ENCODE results near the gene FOXP1. TPM values are rescaled to one million over a fixed set of nuclear protein-coding genes. Genes with fewer than 3 reads are reported as not detected.

Gene FOXP1
- total and polyA plus RNA-seq, 9 donors: 17.6 to 28.2 (median 20.5) TPM

DNA sequence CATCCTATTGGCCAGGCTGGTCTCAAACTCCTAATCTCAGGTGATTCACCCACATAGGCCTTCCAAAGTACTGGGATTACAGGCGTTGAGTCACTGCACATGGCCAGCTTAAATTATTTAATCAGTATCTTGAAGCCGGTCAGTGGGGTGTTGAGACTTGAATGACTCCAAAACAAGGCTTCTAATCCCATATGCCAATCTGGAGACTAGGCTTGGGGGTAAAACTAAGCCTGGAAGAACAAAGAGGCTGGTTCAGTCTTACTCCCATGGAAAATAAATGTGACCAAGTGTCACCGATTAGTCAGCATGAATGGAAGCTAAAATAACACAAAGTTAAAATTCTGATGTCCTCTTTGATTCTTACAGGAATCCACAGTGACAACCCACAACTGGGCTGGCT, 509.1 kb downstream of the FOXP1 start:
- H3K9me3 ChIP-seq (replicated peaks; ENCODE audit: control insufficient read depth, low read depth, low read length): no peaks in the 10 kb centered on the region
- peaks cover 2% of the 10 kb centered on the region for H3K4me1 ChIP-seq (ENCODE audit: control insufficient read depth, insufficient read depth, low read length)
- no peak for DNase-seq
- H3K27ac ChIP-seq (ENCODE audit: low read length): no peak overlapping the region
- H3K27me3 ChIP-seq (ENCODE audit: control insufficient read depth, insufficient read depth, low read length): no peaks in the 10 kb centered on the region
- no peaks in the 10 kb centered on the region for H3K36me3 ChIP-seq (ENCODE audit: control insufficient read depth, insufficient read depth, low read length)
- 67% methylated on average over 1 of the region's 3 CpGs for WGBS (ENCODE audit: insufficient coverage)
- no peak overlapping the region for H3K4me3 ChIP-seq (ENCODE audit: low read length)

DNA sequence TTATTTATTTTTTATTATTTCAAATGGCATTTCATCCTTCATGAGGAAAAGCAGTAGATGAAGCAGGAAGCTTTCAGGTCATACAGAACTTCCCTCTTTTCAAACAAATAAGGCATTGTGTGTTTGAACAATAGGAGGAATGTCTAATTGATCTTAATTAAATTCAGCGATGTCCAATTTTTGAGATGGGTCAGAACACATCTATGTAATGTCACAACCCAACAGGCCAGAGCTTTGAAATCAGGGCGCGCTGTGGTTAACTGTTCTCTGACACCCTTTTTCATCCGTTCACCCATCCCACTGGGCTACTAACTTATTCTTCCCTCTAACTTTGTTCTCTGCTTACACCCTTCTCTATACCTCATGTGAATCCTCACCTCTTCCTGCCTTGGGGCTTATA, 510.5 kb downstream of the FOXP1 start:
- no peaks in the 10 kb centered on the region for H3K27me3 ChIP-seq (ENCODE audit: control insufficient read depth, insufficient read depth, low read length)
- no peaks in the 10 kb centered on the region for H3K36me3 ChIP-seq (ENCODE audit: control insufficient read depth, insufficient read depth, low read length)
- H3K4me3 ChIP-seq (ENCODE audit: low read length): no peak overlapping the region
- H3K9me3 ChIP-seq (replicated peaks; ENCODE audit: control insufficient read depth, low read depth, low read length): no peaks in the 10 kb centered on the region
- DNase-seq: no peak
- 100% methylated on average over 3 of the region's 4 CpGs for WGBS (ENCODE audit: insufficient coverage)
- H3K4me1 ChIP-seq (ENCODE audit: control insufficient read depth, insufficient read depth, low read length): peaks cover 2% of the 10 kb centered on the region
- no peak overlapping the region for H3K27ac ChIP-seq (ENCODE audit: low read length)

DNA sequence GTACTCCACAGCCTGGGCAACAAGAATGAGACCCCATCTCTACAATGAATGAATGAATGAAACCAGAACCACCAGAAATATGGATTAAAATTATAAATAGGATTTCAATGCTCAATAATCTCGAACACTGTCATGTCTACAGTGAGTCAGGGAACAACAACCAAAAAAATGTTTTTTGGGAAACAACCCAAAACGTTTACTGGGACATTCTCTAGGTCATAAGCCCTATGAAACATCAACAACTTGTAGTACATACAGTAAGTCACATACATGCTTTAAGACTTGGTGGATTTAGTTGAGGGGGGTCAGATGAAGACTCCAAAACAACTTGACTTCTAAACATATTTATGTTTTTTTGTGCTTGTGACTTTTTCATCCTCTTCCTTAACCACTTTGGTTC, 511.2 kb downstream of the FOXP1 start:
- Histone ChIP-seq H3K9me3 (replicated peaks; ENCODE audit: control insufficient read depth, low read depth, low read length) (no peaks in the 10 kb centered on the region), H3K27me3 (ENCODE audit: control insufficient read depth, insufficient read depth, low read length) (no peaks in the 10 kb centered on the region), H3K27ac (ENCODE audit: low read length) (no peak overlapping the region), H3K4me3 (ENCODE audit: low read length) (no peak overlapping the region), H3K36me3 (ENCODE audit: control insufficient read depth, insufficient read depth, low read length) (no peaks in the 10 kb centered on the region), H3K4me1 (ENCODE audit: control insufficient read depth, insufficient read depth, low read length) (peaks cover 2% of the 10 kb centered on the region)
- DNase-seq: no peak
- no CpG with 5 or more reads among the region's 2 CpGs for WGBS (ENCODE audit: insufficient coverage)

DNA sequence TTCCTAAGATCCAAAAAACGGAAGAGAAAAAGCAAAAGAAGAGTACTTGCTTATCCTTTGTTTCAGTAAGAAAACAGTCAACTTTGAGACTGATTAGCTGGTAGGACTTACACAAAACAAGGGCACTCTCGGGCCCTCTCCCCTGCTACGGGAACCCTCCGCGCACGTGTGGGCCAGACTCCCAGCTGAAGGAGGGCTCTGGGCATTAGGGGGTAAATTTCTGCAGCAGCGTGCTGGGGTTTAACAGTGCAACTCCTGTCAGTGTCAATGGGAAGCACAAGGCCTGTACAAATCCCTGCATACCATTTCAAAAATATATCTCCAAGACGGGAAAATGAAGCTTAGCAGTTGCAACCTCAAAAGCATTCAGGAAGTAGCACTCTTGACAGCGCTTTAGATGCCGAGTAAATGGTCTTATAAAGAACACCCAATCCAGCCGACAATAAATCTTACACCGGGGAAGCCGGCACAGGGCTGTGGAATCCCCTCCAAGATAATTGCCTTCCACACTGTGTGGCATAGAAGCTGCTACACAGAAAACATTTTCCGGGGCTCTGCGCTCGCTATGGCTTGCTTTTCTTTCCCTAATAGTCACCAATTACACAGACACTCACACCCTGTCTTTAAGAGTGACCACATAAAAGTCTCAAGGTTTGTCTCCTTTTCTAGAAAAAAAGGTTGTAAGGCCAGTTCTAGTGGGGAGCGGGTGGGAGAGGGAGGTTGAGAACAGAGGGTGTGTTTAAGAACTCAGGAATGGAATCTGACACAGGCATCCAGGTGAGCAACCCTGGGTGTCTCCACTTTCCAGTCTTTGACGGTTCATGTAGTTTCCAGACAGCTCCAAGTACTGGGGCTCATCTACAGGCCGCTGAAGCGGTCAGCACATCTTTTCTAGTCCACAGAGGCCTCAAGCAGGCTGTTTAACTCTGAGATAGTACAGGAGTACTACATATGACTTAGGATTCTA, 512.7 kb downstream of the FOXP1 start:
- no peaks in the 10 kb centered on the region for H3K36me3 ChIP-seq (ENCODE audit: control insufficient read depth, insufficient read depth, low read length)
- WGBS (ENCODE audit: insufficient coverage): 34% methylated on average over 10 of the region's 20 CpGs
- DNase-seq: peak; percentile 39
- H3K4me3 ChIP-seq (ENCODE audit: low read length): no peak overlapping the region
- no peaks in the 10 kb centered on the region for H3K9me3 ChIP-seq (replicated peaks; ENCODE audit: control insufficient read depth, low read depth, low read length)
- no peaks in the 10 kb centered on the region for H3K27me3 ChIP-seq (ENCODE audit: control insufficient read depth, insufficient read depth, low read length)
- H3K27ac ChIP-seq (ENCODE audit: low read length): peak overlapping the region; percentile 7
- peaks cover 10% of the 10 kb centered on the region for H3K4me1 ChIP-seq (ENCODE audit: control insufficient read depth, insufficient read depth, low read length)

DNA sequence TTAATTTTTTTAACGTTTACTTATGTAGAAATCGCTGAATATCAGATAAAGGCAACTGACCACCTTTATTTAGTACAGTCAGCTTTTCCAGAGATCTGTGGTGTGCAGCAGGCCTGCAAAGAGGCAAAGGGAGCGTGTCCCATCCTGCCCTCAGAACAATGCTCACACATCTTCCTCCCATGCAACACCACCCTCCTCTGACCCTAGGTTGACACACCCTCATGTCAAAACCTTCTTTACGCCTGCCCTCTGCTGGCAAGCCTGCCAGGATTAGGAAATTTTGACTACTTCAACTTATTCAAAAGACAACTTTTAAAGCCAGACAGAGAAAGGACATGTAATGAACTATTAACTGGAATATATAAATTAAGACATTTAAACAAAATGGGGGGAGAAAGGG, 513.7 kb downstream of the FOXP1 start:
- no peaks in the 10 kb centered on the region for H3K36me3 ChIP-seq (ENCODE audit: control insufficient read depth, insufficient read depth, low read length)
- DNase-seq: peak; percentile 66
- no peak overlapping the region for H3K27ac ChIP-seq (ENCODE audit: low read length)
- H3K4me3 ChIP-seq (ENCODE audit: low read length): no peak overlapping the region
- peaks cover 10% of the 10 kb centered on the region for H3K4me1 ChIP-seq (ENCODE audit: control insufficient read depth, insufficient read depth, low read length)
- no peaks in the 10 kb centered on the region for H3K27me3 ChIP-seq (ENCODE audit: control insufficient read depth, insufficient read depth, low read length)
- no peaks in the 10 kb centered on the region for H3K9me3 ChIP-seq (replicated peaks; ENCODE audit: control insufficient read depth, low read depth, low read length)
- 75% methylated on average over 1 of the region's 4 CpGs for WGBS (ENCODE audit: insufficient coverage)

DNA sequence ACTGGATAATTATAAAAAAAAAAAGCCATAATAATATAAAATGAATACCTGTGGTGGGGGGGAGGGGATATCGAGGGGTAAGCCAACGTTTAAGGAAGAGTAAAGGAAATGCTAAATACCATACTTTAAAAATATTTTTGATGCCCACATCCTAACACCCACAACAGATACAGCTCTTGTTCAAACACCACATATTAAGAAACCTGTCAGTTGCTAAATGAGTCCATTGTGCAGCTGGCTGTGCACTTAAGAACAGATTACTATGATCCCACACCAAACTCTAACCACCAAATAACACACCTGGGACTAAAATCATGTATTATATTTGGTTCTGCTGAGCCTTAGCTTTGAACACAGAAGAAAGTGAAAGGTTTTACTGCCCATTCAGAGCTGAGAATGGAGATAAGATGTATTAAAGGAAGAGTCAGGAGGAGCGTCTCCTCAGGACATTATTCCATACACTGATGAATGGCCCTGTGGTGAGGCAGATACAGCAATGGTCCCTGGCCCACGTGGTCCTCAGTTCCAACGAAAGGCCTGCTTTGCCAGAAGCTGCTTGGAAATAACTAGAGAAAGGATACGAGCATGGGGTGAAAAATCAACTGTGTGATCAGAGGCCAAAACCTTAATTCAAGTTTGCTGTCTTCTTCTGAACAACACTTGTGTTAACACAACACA, 515.4 kb downstream of the FOXP1 start:
- H3K27ac ChIP-seq (ENCODE audit: low read length): no peak overlapping the region
- no peaks in the 10 kb centered on the region for H3K27me3 ChIP-seq (ENCODE audit: control insufficient read depth, insufficient read depth, low read length)
- H3K36me3 ChIP-seq (ENCODE audit: control insufficient read depth, insufficient read depth, low read length): no peaks in the 10 kb centered on the region
- no peaks in the 10 kb centered on the region for H3K9me3 ChIP-seq (replicated peaks; ENCODE audit: control insufficient read depth, low read depth, low read length)
- WGBS (ENCODE audit: insufficient coverage): no CpG with 5 or more reads among the region's 6 CpGs
- H3K4me1 ChIP-seq (ENCODE audit: control insufficient read depth, insufficient read depth, low read length): peaks cover 15% of the 10 kb centered on the region
- H3K4me3 ChIP-seq (ENCODE audit: low read length): no peak overlapping the region
- no peak for DNase-seq

DNA sequence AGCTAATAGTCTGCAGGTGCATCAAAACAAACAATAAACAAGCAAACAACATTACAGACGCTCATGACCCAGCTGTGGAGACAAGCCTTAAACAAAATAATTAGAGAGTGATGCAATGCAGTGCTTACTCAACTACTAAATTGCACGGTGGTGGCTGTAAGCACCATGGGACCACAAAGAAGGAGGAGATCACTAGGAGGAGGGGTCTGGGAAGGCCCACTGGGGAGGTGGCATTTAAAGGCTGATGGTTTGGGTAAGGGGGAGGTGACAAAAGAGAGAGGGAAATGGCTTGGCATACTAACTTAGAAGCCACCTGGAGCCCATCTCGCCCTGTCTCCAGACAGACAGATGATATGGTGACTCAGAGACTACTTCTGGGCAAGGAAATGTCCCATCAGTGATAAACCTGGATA, 516.7 kb downstream of the FOXP1 start:
- 65% methylated on average over 2 of the region's 3 CpGs for WGBS (ENCODE audit: insufficient coverage)
- no peaks in the 10 kb centered on the region for H3K27me3 ChIP-seq (ENCODE audit: control insufficient read depth, insufficient read depth, low read length)
- peaks cover 20% of the 10 kb centered on the region for H3K4me1 ChIP-seq (ENCODE audit: control insufficient read depth, insufficient read depth, low read length)
- H3K27ac ChIP-seq (ENCODE audit: low read length): no peak overlapping the region
- H3K4me3 ChIP-seq (ENCODE audit: low read length): no peak overlapping the region
- DNase-seq: peak; percentile 23
- H3K9me3 ChIP-seq (replicated peaks; ENCODE audit: control insufficient read depth, low read depth, low read length): no peaks in the 10 kb centered on the region
- H3K36me3 ChIP-seq (ENCODE audit: control insufficient read depth, insufficient read depth, low read length): no peaks in the 10 kb centered on the region

DNA sequence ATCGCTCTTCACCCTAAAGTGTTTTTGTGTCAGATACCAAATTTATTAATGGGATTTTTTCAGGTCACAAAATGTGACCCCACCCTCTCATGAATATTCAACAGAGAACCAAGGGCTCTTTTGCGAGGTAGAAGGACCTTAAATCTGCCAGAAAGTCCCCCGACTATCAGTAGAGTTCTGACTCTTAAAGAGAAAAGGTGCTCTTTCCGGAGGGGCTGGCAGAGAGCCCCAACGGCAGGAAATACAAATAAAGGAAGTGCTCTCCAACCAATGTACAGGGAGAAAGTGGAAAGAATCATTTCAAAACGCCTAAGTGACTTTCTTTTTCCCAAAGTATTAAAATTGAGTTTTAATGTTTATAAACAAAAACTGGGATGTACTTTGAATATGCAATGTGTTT, 517.2 kb downstream of the FOXP1 start:
- H3K36me3 ChIP-seq (ENCODE audit: control insufficient read depth, insufficient read depth, low read length): no peaks in the 10 kb centered on the region
- peak; percentile 58 for DNase-seq
- H3K27ac ChIP-seq (ENCODE audit: low read length): peak overlapping the region; percentile 97
- peaks cover 20% of the 10 kb centered on the region for H3K4me1 ChIP-seq (ENCODE audit: control insufficient read depth, insufficient read depth, low read length)
- no peak overlapping the region for H3K4me3 ChIP-seq (ENCODE audit: low read length)
- H3K27me3 ChIP-seq (ENCODE audit: control insufficient read depth, insufficient read depth, low read length): no peaks in the 10 kb centered on the region
- no peaks in the 10 kb centered on the region for H3K9me3 ChIP-seq (replicated peaks; ENCODE audit: control insufficient read depth, low read depth, low read length)
- no CpG with 5 or more reads among the region's 6 CpGs for WGBS (ENCODE audit: insufficient coverage)

DNA sequence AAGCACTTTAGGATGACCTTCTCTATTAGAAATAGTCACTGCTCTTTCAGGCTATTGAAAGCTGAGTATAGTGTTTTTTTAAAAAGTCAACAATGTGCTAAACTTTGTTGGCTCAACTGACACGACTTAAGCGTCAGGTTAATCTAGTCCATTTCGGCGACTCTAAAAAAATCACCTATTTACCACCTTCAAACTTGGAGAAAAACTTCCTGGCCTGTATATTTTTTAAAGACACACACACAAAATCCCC, 517.8 kb downstream of the FOXP1 start:
- no peak for DNase-seq
- WGBS (ENCODE audit: insufficient coverage): 39% methylated on average over 4 of the region's 4 CpGs
- Histone ChIP-seq H3K27ac (ENCODE audit: low read length) (peak overlapping the region; percentile 97), H3K9me3 (replicated peaks; ENCODE audit: control insufficient read depth, low read depth, low read length) (no peaks in the 10 kb centered on the region), H3K27me3 (ENCODE audit: control insufficient read depth, insufficient read depth, low read length) (no peaks in the 10 kb centered on the region), H3K36me3 (ENCODE audit: control insufficient read depth, insufficient read depth, low read length) (no peaks in the 10 kb centered on the region), H3K4me3 (ENCODE audit: low read length) (peak overlapping the region; percentile 72), H3K4me1 (ENCODE audit: control insufficient read depth, insufficient read depth, low read length) (peaks cover 20% of the 10 kb centered on the region)

DNA sequence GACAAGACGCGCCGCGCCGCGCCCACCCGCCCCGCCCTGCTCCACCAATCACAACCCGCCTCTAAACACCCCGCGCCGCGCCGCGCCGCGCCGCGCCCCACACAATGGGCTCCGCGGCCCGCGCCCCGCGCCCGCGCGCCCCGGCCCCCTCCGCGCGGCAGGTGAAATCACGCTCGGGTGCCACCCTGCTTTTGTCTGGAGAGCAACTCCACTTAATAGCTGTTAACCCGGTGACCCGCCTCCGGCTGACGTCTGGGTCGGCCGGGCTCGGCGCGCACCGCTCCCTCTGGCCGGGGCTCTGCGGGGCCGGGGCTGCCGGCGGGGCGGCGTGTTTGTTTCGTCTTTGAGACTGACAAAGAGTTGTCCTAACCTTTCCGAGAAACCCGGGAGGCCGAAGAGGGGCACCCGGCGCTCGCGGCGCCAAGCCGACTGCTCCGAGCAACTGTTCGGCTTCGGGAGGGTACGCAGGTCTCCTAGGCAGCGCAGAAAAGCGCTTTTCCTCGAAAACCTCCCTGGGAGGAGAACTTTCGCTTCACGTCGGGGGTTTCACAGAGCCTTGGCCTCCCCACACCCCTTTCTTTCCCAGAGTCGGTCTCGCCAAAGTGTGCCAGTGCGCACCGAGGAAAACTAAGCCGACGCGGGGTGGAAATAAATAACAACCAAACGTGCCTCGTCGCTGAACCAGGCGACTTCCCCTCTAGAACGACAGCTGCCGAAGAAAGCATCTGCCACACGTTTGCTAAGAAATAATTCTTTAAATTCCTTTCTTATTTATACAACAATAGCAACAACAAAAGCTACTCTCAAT, 518.4 kb downstream of the FOXP1 start:
- WGBS (ENCODE audit: insufficient coverage): under 1% methylated on average over 72 of the region's 85 CpGs
- H3K4me3 ChIP-seq (ENCODE audit: low read length): peak overlapping the region; percentile 72
- H3K9me3 ChIP-seq (replicated peaks; ENCODE audit: control insufficient read depth, low read depth, low read length): no peaks in the 10 kb centered on the region
- DNase-seq: peak; percentile 74
- H3K4me1 ChIP-seq (ENCODE audit: control insufficient read depth, insufficient read depth, low read length): peaks cover 18% of the 10 kb centered on the region
- peak overlapping the region; percentile 97 for H3K27ac ChIP-seq (ENCODE audit: low read length)
- H3K36me3 ChIP-seq (ENCODE audit: control insufficient read depth, insufficient read depth, low read length): no peaks in the 10 kb centered on the region
- no peaks in the 10 kb centered on the region for H3K27me3 ChIP-seq (ENCODE audit: control insufficient read depth, insufficient read depth, low read length)
